ENCODE measurements around the gene GPC6.

The GPC6 gene

DNA sequence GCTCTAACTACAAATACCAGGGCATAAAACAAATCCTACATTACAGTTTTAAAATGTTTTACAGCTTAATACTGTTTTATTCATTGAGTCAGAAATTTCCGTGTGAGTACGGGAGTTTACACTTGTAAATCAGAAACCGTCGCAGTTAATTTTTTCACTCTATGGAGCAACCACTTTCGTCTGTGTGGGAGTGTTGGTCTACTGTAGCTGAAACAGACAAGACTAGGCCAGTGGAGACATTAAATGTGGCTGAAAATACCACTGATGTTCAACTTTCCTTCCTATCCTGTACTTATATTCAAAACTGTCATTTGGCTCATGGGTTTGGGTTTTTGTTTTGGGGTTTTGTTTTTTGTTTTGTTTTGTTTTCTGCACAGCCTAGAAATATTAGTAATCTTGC lies 984.2 kb downstream of the GPC6 start:
- no peak for TF ChIP-seq CTCF (IDR thresholded peaks at IDR 0.05; ENCODE audit: control insufficient read depth, insufficient read depth, low read depth, low read length, missing control alignments)
- no peak for DNase-seq (ENCODE audit: low read depth)
- H3K4me3 ChIP-seq (ENCODE audit: control insufficient read depth, low read depth, low read length) = no peak overlapping the region

DNA sequence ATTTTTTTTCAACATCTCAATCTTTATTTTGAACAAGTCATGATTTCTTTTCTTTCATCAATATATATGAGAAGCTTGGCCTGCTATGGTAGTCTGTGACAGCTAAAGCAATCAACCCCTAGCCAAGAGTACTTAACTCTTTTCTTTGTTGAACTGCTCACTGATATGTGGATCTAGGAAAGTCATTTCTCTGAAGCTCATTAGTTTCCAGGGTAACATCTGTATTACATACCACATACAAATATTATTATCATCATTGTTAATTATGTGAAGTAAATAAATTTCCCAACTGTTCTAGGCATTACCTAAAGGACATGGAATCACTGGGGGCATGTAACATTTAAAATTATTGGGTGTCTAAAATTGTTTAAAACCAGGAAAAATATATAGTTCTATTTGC lies 985.6 kb downstream of the GPC6 start:
- no peak overlapping the region for H3K4me3 ChIP-seq (ENCODE audit: control insufficient read depth, low read depth, low read length)
- no peak for DNase-seq (ENCODE audit: low read depth)
- TF ChIP-seq CTCF (IDR thresholded peaks at IDR 0.05; ENCODE audit: control insufficient read depth, insufficient read depth, low read depth, low read length, missing control alignments) = no peak

- DNase-seq (ENCODE audit: low read depth) = no peak
- H3K4me3 ChIP-seq (ENCODE audit: control insufficient read depth, low read depth, low read length) = no peak overlapping the region
- no peak for TF ChIP-seq CTCF (IDR thresholded peaks at IDR 0.05; ENCODE audit: control insufficient read depth, insufficient read depth, low read depth, low read length, missing control alignments)
These were observed 987.5 kb downstream of the GPC6 start for GRCh38 chr13:94214121-94214520.

DNA sequence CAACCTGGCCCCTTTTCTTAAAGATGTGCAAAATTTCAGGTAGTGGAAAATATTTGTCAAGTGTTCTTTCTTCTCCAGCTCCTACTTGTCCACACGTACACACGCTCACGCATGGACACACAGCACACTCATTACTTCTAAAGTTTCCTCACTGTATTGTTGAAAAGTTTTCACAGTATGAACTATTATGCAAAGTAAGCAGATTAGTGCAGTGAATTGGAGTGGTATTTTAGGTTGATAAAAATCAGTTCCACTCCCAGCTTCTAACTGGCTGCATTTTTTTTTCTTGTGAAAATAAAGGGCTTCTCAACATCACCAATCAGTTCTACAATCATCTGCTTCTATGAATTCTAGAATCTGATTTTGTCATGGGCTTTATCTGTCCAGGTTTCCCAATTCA lies 988.4 kb downstream of the GPC6 start:
- H3K4me3 ChIP-seq (ENCODE audit: control insufficient read depth, low read depth, low read length) = no peak overlapping the region
- DNase-seq (ENCODE audit: low read depth) = no peak
- TF ChIP-seq CTCF (IDR thresholded peaks at IDR 0.05; ENCODE audit: control insufficient read depth, insufficient read depth, low read depth, low read length, missing control alignments) = no peak

DNA sequence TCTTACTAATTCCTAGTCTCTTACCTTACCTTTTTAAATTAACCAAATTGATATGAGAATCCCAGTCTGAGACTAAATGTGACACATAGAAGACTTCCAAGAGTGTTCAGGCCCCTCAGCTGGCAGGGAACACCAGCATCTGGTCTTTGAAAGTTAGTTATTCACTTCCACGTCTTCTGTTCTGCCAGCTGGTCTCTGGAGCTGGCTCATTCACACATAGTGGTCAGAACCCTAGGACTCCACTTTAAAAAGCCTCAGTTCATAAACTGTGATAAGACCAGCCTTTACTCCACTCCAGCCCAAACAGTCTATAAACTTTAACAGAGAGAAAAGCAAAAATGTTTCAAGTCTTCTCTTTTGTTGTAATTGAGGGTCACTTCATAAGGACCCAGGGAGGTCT lies 989.9 kb downstream of the GPC6 start:
- no peak for DNase-seq (ENCODE audit: low read depth)
- H3K4me3 ChIP-seq (ENCODE audit: control insufficient read depth, low read depth, low read length) = no peak overlapping the region
- no peak for TF ChIP-seq CTCF (IDR thresholded peaks at IDR 0.05; ENCODE audit: control insufficient read depth, insufficient read depth, low read depth, low read length, missing control alignments)

DNA sequence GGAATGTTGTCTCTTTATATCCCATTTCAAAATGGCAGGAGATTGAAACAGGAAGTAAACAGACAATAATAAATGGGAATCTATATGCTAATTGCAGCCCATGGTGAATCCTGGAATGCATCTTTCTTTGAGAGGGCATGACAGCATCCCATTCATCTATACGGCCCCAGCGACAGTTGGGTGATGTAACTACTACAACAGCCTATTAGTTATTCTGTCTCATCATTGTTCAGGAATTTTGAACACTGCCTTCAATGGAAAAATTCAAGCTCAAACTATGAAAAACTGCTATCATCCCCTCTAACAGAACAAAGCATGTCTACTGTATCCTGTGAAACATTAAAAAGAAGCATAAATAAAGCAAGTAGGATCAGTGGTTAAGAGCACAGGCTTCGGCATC lies 990.8 kb downstream of the GPC6 start:
- H3K4me3 ChIP-seq (ENCODE audit: control insufficient read depth, low read depth, low read length) = no peak overlapping the region
- TF ChIP-seq CTCF (IDR thresholded peaks at IDR 0.05; ENCODE audit: control insufficient read depth, insufficient read depth, low read depth, low read length, missing control alignments) = no peak
- DNase-seq (ENCODE audit: low read depth) = no peak

GRCh38 chr13:94218537-94218936 lies 991.9 kb downstream of the GPC6 start:
- TF ChIP-seq CTCF (IDR thresholded peaks at IDR 0.05; ENCODE audit: control insufficient read depth, insufficient read depth, low read depth, low read length, missing control alignments) = no peak
- H3K4me3 ChIP-seq (ENCODE audit: control insufficient read depth, low read depth, low read length) = no peak overlapping the region
- no peak for DNase-seq (ENCODE audit: low read depth)
